Prostate gland (tissue), 2 donors: ENCODE data around the gene PRR19. TPM values are rescaled to one million over a fixed set of nuclear protein-coding genes. Genes with fewer than 3 reads are reported as not detected.

ENCODE experiments used
- DNase-seq: peaks from one replicate; pipeline ENCODE4 v3.0.0-alpha.2; 2019; ENCODE audit warnings: low spot score
- H3K27ac ChIP-seq, 2 donors: fragments of 200-600 bp; sonication (generic); 2 replicates each; pipeline ENCODE4 v1.5.1; 2017 to 2019
- H3K27me3 ChIP-seq: fragments of 200-600 bp; sonication (generic); replicated peaks from 2 replicates; pipeline ENCODE4 v1.5.1; 2019; ENCODE audit not compliant: insufficient read depth
- H3K36me3 ChIP-seq, 2 donors: fragments of 200-600 bp; sonication (generic); 1 replicate in 1 of 2; 2 replicates in 1 of 2; pipeline versions ENCODE4 v1.5.1 to v1.8.1; 2017 to 2019
- H3K4me1 ChIP-seq: fragments of 200-600 bp; sonication (generic); replicated peaks from 2 replicates; pipeline ENCODE4 v1.5.1; 2019
- H3K4me3 ChIP-seq, 2 donors: fragments of 200-600 bp; sonication (generic); 2 replicates each; pipeline ENCODE4 v1.5.1; 2017 to 2019
- H3K9me3 ChIP-seq: fragments of 200-600 bp; sonication (generic); 2 replicates; pipeline ENCODE4 v1.5.1; 2017
- POLR2A ChIP-seq: fragments of 450-650 bp; IDR thresholded peaks from one replicate; pipeline ENCODE4 v1.6.1; 2016; ENCODE audit warnings: antibody characterized with exemption, mild to moderate bottlenecking
- POLR2AphosphoS5 ChIP-seq: sonication (generic); formaldehyde crosslinking; IDR thresholded peaks from one replicate; pipeline ENCODE4 v1.6.1; 2017; ENCODE audit warnings: antibody characterized with exemption
- WGBS: methylation state at CpG from one replicate; pipeline ENCODE4 v1.1.5; 2018; 5-methylcytosine and 5-hydroxymethylcytosine counted together
- intact Hi-C: fragments of 100-400 bp; cut with DNase I; formaldehyde crosslinking; loops from one replicate; pipeline ENCODE4 v1.14.2; 2022
- total RNA-seq, 2 donors: library from RNA; depleted of rRNA; stranded (reverse); fragments of >200 nt; gene quantifications; one replicate each; pipeline ENCODE4 v1.1.0, GENCODE V29; 2016
- TF ChIP-seq, protein P1 (sequence below), 4 experiments: fragments of 200-600 bp in 2 of 4; fragments of 450-650 bp in 2 of 4; sonication (generic) in 2 of 4; IDR thresholded peaks; 1 replicate in 3 of 4; 2 replicates in 1 of 4; pipeline ENCODE4 v1.5.1; 2016 to 2019; ENCODE audit warnings: antibody characterized with exemption in 4 of 4, mild to moderate bottlenecking in 2 of 4, moderate library complexity in 2 of 4

PRR19 gene
- total RNA-seq, 2 donors from 2014 or later: 0.32 to 8.4 TPM

- H3K36me3 ChIP-seq: peaks cover 15 to 17% of the 10 kb centered on the region in 2 donors
- DNase-seq: no peak
- no peak overlapping the region for H3K4me3 ChIP-seq
- H3K9me3 ChIP-seq: no peaks in the 10 kb centered on the region
- H3K27me3 ChIP-seq: no peaks in the 10 kb centered on the region
- intact Hi-C loops: no loop called here
- no peak for TF ChIP-seq POLR2A
- H3K4me1 ChIP-seq: peaks cover 26% of the 10 kb centered on the region
- H3K27ac ChIP-seq: peak overlapping the region; percentile 91 to 98
- 63% methylated on average over 4 of the region's 4 CpGs for WGBS
These were observed 25.1 kb upstream of the PRR19 start for GRCh38 chr19:42276821-42277220.

- peak; percentile 68 for DNase-seq
- Histone ChIP-seq H3K9me3 (no peaks in the 10 kb centered on the region), H3K4me3 (no peak overlapping the region), H3K4me1 (peaks cover 30% of the 10 kb centered on the region), H3K27me3 (no peaks in the 10 kb centered on the region), H3K36me3 (peaks cover 9 to 12% of the 10 kb centered on the region in 2 donors), H3K27ac (peak overlapping the region; percentile 91 to 98)
- intact Hi-C loops: loop anchor here (2.0 kb wide), 1 partner anchor 31 kb away; no protein-coding TSS in a partner anchor
- TF ChIP-seq POLR2A (peak; percentile 40), POLR2AphosphoS5 (peak; percentile 54)
- TF ChIP-seq, protein P1, sequence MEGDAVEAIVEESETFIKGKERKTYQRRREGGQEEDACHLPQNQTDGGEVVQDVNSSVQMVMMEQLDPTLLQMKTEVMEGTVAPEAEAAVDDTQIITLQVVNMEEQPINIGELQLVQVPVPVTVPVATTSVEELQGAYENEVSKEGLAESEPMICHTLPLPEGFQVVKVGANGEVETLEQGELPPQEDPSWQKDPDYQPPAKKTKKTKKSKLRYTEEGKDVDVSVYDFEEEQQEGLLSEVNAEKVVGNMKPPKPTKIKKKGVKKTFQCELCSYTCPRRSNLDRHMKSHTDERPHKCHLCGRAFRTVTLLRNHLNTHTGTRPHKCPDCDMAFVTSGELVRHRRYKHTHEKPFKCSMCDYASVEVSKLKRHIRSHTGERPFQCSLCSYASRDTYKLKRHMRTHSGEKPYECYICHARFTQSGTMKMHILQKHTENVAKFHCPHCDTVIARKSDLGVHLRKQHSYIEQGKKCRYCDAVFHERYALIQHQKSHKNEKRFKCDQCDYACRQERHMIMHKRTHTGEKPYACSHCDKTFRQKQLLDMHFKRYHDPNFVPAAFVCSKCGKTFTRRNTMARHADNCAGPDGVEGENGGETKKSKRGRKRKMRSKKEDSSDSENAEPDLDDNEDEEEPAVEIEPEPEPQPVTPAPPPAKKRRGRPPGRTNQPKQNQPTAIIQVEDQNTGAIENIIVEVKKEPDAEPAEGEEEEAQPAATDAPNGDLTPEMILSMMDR (IDR thresholded peaks at IDR 0.05): no peak
- WGBS: 22% methylated on average over 10 of the region's 10 CpGs
These were observed 24.0 kb upstream of the PRR19 start for GRCh38 chr19:42277821-42278451.

GRCh38 chr19:42278452-42279154 is 23.3 kb upstream of the PRR19 start:
- peak overlapping the region; percentile 91 to 98 for H3K27ac ChIP-seq
- TF ChIP-seq POLR2AphosphoS5 (no peak), POLR2A (no peak)
- TF ChIP-seq, protein P1 (IDR thresholded peaks at IDR 0.05): no peak
- peak; percentile 46 for DNase-seq
- H3K27me3 ChIP-seq: no peaks in the 10 kb centered on the region
- H3K4me1 ChIP-seq: peaks cover 35% of the 10 kb centered on the region
- WGBS: 43% methylated on average over 5 of the region's 5 CpGs
- H3K4me3 ChIP-seq: no peak overlapping the region
- intact Hi-C loops: loop anchor here (2.0 kb wide), 1 partner anchor 32 kb away; no protein-coding TSS in a partner anchor
- no peaks in the 10 kb centered on the region for H3K9me3 ChIP-seq
- peaks cover 3 to 9% of the 10 kb centered on the region in 2 donors for H3K36me3 ChIP-seq

DNA sequence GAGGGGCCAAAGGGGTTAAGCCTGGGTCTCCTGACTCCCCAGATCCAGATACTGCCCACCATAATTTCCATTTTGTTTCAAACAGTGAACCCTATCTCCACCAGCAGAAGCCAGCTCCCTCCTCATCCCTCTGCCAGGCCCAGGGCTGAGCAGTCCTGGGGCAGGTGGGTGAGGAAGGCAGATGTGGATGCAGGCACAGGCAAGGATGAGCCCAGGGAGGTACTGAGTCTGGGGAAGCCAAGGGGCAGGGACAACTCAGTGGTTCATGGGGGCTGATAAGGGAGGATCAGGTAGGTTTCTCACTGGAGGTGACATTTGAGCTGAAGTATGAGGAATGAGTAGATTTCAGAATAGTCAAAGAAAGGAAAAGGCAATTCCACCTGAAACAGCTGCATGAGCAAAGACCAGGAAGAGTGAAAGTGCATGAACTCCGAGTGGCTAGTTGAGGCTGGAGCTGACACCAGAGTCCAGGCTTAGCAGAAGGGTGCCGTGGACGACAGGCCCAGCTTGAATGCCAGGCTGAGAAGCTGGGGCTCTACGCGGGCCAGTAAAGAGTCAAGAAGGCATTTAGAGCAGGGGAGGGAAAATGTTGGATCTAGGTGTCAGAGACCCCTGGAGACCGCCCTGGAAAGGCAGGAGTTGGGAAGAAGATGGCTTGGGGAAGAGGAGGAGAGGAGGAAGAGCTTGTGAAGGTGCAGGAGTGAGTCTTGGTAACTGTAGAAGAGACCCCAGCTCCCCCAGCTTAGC is 22.6 kb upstream of the PRR19 start:
- Histone ChIP-seq H3K4me1 (peaks cover 32% of the 10 kb centered on the region), H3K9me3 (no peaks in the 10 kb centered on the region), H3K4me3 (peak overlapping the region; percentile 51 to 84), H3K27ac (peak overlapping the region; percentile 91 to 98), H3K27me3 (no peaks in the 10 kb centered on the region), H3K36me3 (peaks cover 0 to 2% of the 10 kb centered on the region in 2 donors)
- TF ChIP-seq, protein P1 (IDR thresholded peaks at IDR 0.05): no peak
- no peak for TF ChIP-seq POLR2A
- TF ChIP-seq POLR2AphosphoS5: no peak
- 13% methylated on average over 6 of the region's 6 CpGs for WGBS
- intact Hi-C loops: loop anchor here (2.0 kb wide), 1 partner anchor 33 kb away; no protein-coding TSS in a partner anchor
- no peak for DNase-seq
